ENCODE results near the gene WNT8A.
A peak's percentile ranks its signal among the peaks of the same experiment; 100 is the strongest.

The WNT8A gene

DNA sequence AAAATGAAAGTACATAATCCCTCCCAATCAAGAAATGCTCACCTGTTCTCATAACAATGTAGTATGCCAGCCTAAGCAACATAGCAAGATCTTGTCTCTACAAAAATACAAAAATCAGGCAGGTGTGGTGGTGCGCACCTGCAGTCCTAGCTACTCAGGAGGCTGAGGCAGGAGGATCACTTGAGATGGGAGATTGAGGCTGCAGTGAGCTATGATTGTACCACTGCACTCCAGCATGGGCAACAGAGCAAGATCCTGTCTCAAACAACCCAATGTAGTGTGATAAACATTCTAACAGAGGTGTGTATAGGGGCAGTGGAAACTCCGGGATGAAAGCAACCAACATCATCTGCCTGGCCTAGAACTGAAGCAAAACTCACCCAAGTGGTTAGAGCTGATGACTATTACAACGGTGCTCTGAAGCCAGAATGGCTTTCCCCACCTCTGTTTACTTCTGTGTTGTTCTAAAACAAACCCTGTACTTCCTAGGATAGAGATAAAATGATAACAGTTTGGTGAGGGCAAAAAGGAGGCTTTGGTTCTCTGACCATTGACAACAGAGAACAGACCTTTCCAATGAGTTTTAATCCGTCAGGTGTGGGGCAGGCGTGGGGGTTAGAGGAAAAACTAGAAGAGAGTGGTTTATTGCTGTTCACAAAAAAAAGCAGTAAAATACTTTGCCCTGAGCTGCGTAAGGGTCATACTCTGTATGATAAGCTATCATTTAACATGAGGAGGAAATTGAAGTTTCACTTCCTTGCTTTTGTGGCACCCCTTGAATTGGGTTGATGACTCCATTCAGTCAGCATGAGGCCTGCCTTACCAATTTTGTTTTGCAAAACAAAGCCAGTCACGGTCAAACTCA lies 18.9 kb downstream of the WNT8A start:
- Histone ChIP-seq H3K79me2 (ENCODE audit: low read length) (no peaks in the 10 kb centered on the region), H4K20me1 (ENCODE audit: insufficient read depth, low read length) (no peaks in the 10 kb centered on the region), H3K9ac (ENCODE audit: low read length) (no peak overlapping the region), H3K4me2 (ENCODE audit: low read length) (peak overlapping the region; percentile 27), H3K4me1 (ENCODE audit: low read length) (peaks cover 10% of the 10 kb centered on the region), H3K27ac (ENCODE audit: low read length) (no peak overlapping the region), H2AFZ (ENCODE audit: low read depth, low read length) (no peak overlapping the region), H3K9me3 (ENCODE audit: insufficient read depth, low read length) (no peaks in the 10 kb centered on the region), H3K36me3 (replicated peaks; ENCODE audit: low read depth, low read length) (no peaks in the 10 kb centered on the region), H3K4me3 (ENCODE audit: low read length) (no peak overlapping the region), H3K27me3 (ENCODE audit: low read depth, low read length) (no peaks in the 10 kb centered on the region)
- TF ChIP-seq, protein P1, sequence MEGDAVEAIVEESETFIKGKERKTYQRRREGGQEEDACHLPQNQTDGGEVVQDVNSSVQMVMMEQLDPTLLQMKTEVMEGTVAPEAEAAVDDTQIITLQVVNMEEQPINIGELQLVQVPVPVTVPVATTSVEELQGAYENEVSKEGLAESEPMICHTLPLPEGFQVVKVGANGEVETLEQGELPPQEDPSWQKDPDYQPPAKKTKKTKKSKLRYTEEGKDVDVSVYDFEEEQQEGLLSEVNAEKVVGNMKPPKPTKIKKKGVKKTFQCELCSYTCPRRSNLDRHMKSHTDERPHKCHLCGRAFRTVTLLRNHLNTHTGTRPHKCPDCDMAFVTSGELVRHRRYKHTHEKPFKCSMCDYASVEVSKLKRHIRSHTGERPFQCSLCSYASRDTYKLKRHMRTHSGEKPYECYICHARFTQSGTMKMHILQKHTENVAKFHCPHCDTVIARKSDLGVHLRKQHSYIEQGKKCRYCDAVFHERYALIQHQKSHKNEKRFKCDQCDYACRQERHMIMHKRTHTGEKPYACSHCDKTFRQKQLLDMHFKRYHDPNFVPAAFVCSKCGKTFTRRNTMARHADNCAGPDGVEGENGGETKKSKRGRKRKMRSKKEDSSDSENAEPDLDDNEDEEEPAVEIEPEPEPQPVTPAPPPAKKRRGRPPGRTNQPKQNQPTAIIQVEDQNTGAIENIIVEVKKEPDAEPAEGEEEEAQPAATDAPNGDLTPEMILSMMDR (IDR thresholded peaks at IDR 0.05; ENCODE audit: low read depth, low read length): no peak
- no peak for TF ChIP-seq EZH2phosphoT487 (IDR thresholded peaks at IDR 0.05; ENCODE audit: low read depth)

- Histone ChIP-seq H3K4me3 (ENCODE audit: low read length) (no peak overlapping the region), H2AFZ (ENCODE audit: low read depth, low read length) (no peak overlapping the region), H3K27ac (ENCODE audit: low read length) (no peak overlapping the region), H4K20me1 (ENCODE audit: insufficient read depth, low read length) (no peaks in the 10 kb centered on the region), H3K9ac (ENCODE audit: low read length) (no peak overlapping the region), H3K36me3 (replicated peaks; ENCODE audit: low read depth, low read length) (no peaks in the 10 kb centered on the region), H3K9me3 (ENCODE audit: insufficient read depth, low read length) (no peaks in the 10 kb centered on the region), H3K79me2 (ENCODE audit: low read length) (no peaks in the 10 kb centered on the region), H3K27me3 (ENCODE audit: low read depth, low read length) (no peaks in the 10 kb centered on the region), H3K4me1 (ENCODE audit: low read length) (peaks cover 10% of the 10 kb centered on the region), H3K4me2 (ENCODE audit: low read length) (peak overlapping the region; percentile 24; the same call in 1 of the 2 replicates)
- TF ChIP-seq, protein P1 (IDR thresholded peaks at IDR 0.05; ENCODE audit: low read depth, low read length): no peak
- no peak for TF ChIP-seq EZH2phosphoT487 (IDR thresholded peaks at IDR 0.05; ENCODE audit: low read depth)
Observed at GRCh38 chr5:138103319-138103637, 19.4 kb downstream of the WNT8A start.

GRCh38 chr5:138105709-138106108 lies 21.9 kb downstream of the WNT8A start:
- H3K9ac ChIP-seq (ENCODE audit: low read length): no peak overlapping the region
- peaks cover 10% of the 10 kb centered on the region for H3K4me1 ChIP-seq (ENCODE audit: low read length)
- H3K9me3 ChIP-seq (ENCODE audit: insufficient read depth, low read length): no peaks in the 10 kb centered on the region
- H3K36me3 ChIP-seq (replicated peaks; ENCODE audit: low read depth, low read length): no peaks in the 10 kb centered on the region
- no peak for TF ChIP-seq EZH2phosphoT487 (IDR thresholded peaks at IDR 0.05; ENCODE audit: low read depth)
- TF ChIP-seq, protein P1 (IDR thresholded peaks at IDR 0.05; ENCODE audit: low read depth, low read length): no peak
- no peaks in the 10 kb centered on the region for H4K20me1 ChIP-seq (ENCODE audit: insufficient read depth, low read length)
- peaks cover 6% of the 10 kb centered on the region; the same call in 1 of the 2 replicates for H3K27me3 ChIP-seq (ENCODE audit: low read depth, low read length)
- no peak overlapping the region for H2AFZ ChIP-seq (ENCODE audit: low read depth, low read length)
- no peak overlapping the region for H3K27ac ChIP-seq (ENCODE audit: low read length)
- H3K4me2 ChIP-seq (ENCODE audit: low read length): no peak overlapping the region
- H3K79me2 ChIP-seq (ENCODE audit: low read length): no peaks in the 10 kb centered on the region
- H3K4me3 ChIP-seq (ENCODE audit: low read length): no peak overlapping the region

DNA sequence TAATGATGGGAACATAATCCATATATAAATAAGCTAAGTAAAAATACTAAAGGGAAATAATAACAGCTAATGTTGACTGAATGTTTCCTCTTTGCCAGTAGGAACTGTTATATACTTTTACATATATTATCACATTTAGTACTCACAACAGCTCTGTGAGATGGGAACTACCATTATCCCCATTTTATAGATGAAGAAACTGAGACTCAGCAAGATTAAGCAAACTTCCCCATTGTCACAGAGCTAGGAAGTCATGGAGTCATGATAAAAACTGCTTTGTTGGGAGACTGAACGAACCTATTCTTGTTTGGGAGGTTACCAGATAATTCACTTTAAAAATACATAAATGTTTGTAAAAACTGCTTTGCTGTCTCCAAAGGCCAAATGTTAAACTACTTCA lies 23.4 kb downstream of the WNT8A start:
- Histone ChIP-seq H3K27ac (ENCODE audit: low read length) (no peak overlapping the region), H4K20me1 (ENCODE audit: insufficient read depth, low read length) (no peaks in the 10 kb centered on the region), H3K9ac (ENCODE audit: low read length) (no peak overlapping the region), H3K4me3 (ENCODE audit: low read length) (no peak overlapping the region), H3K36me3 (replicated peaks; ENCODE audit: low read depth, low read length) (no peaks in the 10 kb centered on the region), H2AFZ (ENCODE audit: low read depth, low read length) (no peak overlapping the region), H3K4me2 (ENCODE audit: low read length) (no peak overlapping the region), H3K4me1 (ENCODE audit: low read length) (peaks cover 10% of the 10 kb centered on the region), H3K9me3 (ENCODE audit: insufficient read depth, low read length) (no peaks in the 10 kb centered on the region), H3K79me2 (ENCODE audit: low read length) (no peaks in the 10 kb centered on the region), H3K27me3 (ENCODE audit: low read depth, low read length) (peaks cover 13% of the 10 kb centered on the region; the same call in 1 of the 2 replicates)
- TF ChIP-seq EZH2phosphoT487 (IDR thresholded peaks at IDR 0.05; ENCODE audit: low read depth): no peak
- TF ChIP-seq, protein P1 (IDR thresholded peaks at IDR 0.05; ENCODE audit: low read depth, low read length): no peak

Data from OCI-LY3 (cell line).